A549 treated with CORT108297 at 1 μM for 4 hours (cell line): ENCODE data around the gene UBXN6. TPM values are rescaled to one million over a fixed set of nuclear protein-coding genes. Genes with fewer than 3 reads are reported as not detected.

Source experiments
- total RNA-seq: library from RNA; stranded (reverse); fragments of 200-300 nt; extraction: Qiagen RNA extraction; gene quantifications from 5 replicates; pipeline ENCODE4 v1.2.3, GENCODE V29; 2022

The UBXN6 gene, protein sequence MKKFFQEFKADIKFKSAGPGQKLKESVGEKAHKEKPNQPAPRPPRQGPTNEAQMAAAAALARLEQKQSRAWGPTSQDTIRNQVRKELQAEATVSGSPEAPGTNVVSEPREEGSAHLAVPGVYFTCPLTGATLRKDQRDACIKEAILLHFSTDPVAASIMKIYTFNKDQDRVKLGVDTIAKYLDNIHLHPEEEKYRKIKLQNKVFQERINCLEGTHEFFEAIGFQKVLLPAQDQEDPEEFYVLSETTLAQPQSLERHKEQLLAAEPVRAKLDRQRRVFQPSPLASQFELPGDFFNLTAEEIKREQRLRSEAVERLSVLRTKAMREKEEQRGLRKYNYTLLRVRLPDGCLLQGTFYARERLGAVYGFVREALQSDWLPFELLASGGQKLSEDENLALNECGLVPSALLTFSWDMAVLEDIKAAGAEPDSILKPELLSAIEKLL
- 34.8 to 65.2 TPM (median 58.0 TPM) in 5 replicates for total RNA-seq

DNA sequence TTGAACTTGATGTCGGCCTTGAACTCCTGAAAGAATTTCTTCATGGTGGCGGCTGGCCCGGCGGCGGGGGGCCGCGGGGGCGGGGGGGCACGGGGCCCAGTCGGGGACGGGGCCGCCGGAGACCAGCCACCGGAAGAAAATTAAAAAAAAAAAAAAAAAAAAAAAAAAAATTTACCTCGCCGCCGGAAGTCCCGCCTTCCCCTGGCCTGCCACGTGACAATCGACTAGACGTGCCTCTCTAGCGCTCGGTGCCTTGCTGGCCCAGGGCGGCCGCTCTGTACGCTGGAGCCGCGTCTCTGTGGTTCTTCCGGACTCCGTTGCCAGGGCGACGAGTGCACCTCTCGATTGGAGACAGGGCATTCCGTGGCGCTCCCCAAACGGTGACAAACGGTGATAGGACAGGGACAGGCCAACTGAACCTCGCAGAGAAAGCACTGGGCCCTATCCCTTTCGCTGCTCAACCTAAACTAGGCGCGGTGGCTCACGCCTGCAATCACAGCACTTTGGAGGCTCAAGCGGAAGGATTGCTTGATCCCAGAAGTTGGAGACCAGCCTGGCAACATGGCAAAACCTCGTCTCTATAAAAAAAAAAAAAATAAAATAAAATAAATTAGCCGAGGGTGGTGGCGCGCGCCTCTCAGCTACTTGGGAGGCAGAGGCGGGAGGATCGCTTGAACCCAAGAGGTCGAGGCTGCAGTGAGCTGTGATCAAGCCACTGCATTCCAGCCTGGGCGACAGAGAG lies at the start of gene UBXN6:
TSS of gene UBXN6 (minus strand) at position 141 of the 742 bp plus-strand sequence. CDS start at position 44, 97 bp downstream.

DNA sequence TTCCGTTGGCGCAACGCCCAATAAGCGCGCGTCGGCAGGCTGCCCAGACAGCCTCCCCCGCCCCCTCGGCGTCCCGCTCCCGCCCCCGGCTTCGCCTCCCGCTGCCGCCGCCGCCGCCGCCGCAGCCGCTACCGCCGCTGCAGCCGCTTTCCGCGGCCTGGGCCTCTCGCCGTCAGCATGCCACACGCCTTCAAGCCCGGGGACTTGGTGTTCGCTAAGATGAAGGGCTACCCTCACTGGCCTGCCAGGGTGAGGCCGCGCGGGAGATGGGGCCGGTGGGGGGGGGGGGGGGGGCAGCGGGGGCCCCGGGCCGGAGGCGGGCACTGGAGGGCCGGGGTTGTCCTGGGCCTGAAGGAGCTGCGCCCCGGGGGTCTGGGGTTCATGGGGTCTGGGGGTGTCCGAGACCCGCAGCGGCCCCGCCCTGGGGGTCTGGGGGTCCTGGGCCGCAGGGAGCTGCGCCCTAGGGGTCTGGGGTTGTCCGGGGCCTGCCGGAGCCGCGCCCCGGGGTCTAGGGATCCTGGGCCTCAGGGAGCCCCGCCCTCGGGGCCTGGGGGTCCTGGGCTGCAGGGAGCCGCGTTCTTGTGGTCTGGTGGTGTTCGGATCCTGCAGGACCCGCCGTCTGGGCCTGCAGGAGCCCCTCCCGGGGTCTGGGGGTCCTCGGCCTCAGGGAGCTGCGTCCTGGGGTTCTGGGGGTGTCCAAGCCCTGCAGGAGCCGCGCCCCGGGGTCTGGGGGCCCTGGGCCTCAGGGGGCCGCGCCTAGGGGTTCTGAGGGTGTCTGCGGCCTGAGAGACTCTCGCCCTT lies 14.8 kb upstream of the UBXN6 start, which contains the start of gene HDGFL2:
TSS of gene HDGFL2 (plus strand) at position 124 of the 801 bp plus-strand sequence. CDS start at position 178, 54 bp downstream.

DNA sequence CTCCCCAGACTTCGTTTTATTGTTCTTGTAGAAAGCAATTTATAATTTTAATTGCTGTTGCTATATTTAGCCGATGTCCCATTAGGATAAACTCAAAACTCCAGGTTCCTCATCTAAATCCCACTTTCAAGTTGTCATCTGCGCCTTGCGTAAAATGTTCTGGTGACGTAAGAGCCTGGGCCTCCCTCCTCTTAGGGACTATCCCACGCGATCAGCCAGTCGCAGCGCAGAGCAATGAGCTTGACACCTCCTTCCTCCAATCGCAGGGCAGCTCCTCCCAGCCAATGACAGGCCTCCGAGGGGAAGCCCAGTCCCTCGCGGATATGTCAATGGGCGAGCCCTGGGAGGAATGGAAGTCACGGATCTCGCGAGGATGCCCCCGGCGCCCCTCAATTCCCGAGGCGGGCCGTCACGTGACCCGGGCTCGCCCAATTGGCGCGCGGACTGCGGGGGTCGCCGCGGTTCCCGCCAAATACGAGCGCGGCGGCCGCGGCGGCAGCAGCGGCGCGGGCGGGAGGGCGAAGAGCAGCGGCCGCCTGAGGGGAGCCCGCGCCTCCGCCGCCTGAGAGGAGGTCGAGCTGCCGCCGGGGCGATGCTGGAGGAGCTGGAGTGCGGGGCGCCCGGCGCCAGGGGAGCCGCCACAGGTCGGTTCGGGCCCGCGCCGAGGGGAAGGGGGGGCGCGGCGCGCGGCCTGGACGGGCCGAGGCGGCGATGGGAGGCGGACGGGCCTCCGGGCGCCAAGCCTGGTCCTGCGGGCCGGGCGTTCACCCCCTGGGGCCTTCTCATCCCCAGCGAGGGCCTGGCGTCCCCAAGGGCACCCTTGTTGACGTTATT lies 55.2 kb downstream of the UBXN6 start, which contains the start of gene CHAF1A:
TSS of gene CHAF1A (plus strand) at position 470 of the 834 bp plus-strand sequence. CDS start at position 593, 123 bp downstream.

DNA sequence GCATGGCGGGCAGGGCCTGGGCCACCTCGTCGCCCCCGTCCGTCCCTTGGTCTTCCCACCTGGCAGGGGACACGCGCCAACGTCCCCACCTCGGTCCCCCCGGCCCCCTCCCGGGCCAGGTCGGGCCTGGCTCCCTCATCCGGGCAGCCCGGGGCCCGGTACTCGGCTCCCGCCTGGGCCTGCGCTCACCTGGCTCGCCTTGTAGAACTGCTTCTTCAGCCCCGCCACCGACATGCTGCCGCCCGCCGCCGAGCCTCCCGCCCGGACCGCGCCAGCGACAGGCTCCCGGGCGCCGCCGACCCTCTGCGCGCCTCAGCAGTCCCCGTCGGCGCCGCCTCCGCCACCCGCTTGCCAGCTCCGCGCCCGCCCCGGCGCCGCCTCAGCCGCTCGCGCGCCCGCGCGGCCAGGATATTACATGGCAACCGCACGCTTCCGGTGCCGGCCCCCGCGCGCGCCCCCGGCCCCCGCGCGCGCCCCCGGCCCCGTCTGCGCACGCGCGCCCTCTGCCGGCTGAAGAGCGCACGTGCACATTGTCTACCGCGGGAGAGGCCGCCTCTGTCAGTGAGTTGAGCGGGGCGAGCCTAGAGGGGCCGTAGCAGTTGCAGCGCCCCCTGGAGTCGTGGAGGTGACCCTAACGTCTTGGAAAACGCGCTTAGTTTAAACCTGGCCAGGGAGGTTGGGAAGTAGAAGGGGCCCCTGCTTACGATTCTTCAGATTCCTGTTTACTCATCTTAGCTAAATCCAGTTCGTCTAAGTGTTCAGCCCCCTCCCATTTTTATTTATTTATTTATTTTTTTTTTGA lies 57.3 kb downstream of the UBXN6 start, which contains the start of gene SH3GL1:
TSS of gene SH3GL1 (minus strand) at position 413 of the 802 bp plus-strand sequence. CDS start at position 234, 179 bp downstream.

Other genes with a start within 250 kb of the UBXN6 start
- gene EBI3, start 228.3 kb downstream of the UBXN6 start, total RNA-seq = 2.8 to 5.2 TPM (median 3.2 TPM) in 5 replicates
- gene YJU2, start 210.7 kb downstream of the UBXN6 start, total RNA-seq = 19.9 to 21.8 TPM (median 20.5 TPM) in 5 replicates
- gene SHD, start 178.5 kb downstream of the UBXN6 start, total RNA-seq = 0.13 to 0.19 TPM in 2 of 5 replicates, not detected in the others
- gene TMIGD2, start 155.4 kb downstream of the UBXN6 start, total RNA-seq = not detected in 5 replicates
- 7.2 to 9.2 TPM (median 8.3 TPM) in 5 replicates for gene FSD1, start 153.2 kb downstream of the UBXN6 start, total RNA-seq
- gene STAP2, start 119.0 kb downstream of the UBXN6 start, total RNA-seq = 0.17 TPM in 1 of 5 replicates, not detected in the others
- 5.6 to 12.3 TPM (median 11.6 TPM) in 5 replicates for gene MPND, start 114.2 kb downstream of the UBXN6 start, total RNA-seq
- gene SH3GL1, start 57.2 kb downstream of the UBXN6 start, total RNA-seq = 44.8 to 63.5 TPM (median 59.7 TPM) in 5 replicates
- 20.7 to 25.0 TPM (median 24.0 TPM) in 5 replicates for gene CHAF1A, start 55.2 kb downstream of the UBXN6 start, total RNA-seq
- 22.8 to 30.9 TPM (median 28.5 TPM) in 5 replicates for gene HDGFL2, start 14.5 kb upstream of the UBXN6 start, total RNA-seq
- 0.12 to 0.32 TPM (median 0.25 TPM) in 5 replicates for gene PLIN4, start 60.7 kb upstream of the UBXN6 start, total RNA-seq
- 0.10 to 0.34 TPM (median 0.26 TPM) in 3 of 5 replicates, not detected in the others for gene PLIN5, start 77.4 kb upstream of the UBXN6 start, total RNA-seq
- 0.07 to 0.25 TPM (median 0.09 TPM) in 4 of 5 replicates, not detected in the other for gene LRG1, start 82.2 kb upstream of the UBXN6 start, total RNA-seq
- gene SEMA6B, start 101.9 kb upstream of the UBXN6 start, total RNA-seq = 4.4 to 6.5 TPM (median 6.1 TPM) in 5 replicates
- gene TNFAIP8L1, start 181.7 kb upstream of the UBXN6 start, total RNA-seq = 3.5 to 4.9 TPM (median 4.5 TPM) in 5 replicates
- 110 to 145 TPM (median 139 TPM) in 5 replicates for gene MYDGF, start 212.5 kb upstream of the UBXN6 start, total RNA-seq